ENCODE measurements around the gene AHI1.

Gene AHI1

DNA sequence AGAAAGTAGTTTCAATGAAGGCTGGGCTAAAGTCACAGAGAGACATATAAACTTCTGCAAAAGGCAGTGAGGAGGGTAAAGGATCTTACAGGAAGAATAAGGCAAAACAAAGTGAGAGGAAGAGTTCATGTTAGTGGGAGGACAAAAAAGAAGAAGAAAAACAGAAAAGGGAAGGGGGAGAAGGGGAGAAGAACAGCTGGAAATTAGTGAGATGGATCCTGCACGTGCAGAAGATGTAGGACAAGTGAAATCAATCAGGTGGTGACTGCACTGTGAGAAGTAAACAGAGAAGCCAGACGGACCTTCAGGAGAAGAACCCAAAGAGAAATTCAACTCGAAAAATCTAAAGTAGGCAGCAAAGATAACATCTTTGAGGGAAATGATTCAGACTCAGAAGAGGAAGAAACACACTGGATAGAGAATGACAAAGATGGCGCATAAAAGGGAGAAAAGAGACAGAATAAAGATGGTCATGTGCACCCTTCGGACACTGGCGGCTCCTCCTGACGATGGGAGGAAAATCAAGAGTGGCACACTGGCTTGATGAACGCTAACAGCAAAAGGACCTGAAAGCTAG lies 210.5 kb downstream of the AHI1 start:
- DNase-seq = no peak

DNA sequence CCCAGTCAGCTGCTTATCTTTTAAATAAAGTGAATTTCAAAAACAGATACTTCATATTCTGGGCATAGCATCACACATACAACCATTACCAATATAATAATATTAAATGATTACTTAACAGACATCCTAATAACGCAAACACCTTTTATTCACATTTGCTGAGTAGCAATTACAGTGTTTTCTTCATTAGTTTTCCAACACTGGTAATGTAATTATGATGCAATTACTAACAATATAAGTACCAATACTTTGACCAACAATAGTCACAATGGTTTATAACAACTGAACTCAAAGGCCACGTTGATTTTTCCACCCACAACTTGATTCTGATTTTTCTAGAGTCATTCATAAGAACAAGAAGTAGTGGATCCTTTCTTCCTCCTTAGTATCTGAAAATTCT lies 212.4 kb downstream of the AHI1 start:
- no peak for DNase-seq

DNA sequence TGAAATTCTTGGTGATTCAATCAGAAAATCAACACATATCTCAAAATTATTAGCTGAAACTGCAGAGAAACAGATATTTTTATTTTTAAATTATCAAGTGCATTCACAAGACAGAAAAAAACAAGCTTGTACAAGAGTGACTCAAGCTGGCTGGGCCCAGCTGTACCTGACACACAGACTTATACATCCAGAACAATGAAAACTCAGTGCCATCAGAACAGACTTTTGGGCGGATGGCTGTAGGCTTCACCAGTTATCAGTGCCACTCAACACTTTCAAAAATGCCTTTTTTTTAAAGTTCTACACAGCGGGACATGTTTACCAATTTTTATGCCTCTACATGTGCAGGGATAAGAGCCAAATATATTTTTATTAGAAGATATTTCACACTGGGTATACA lies 213.6 kb downstream of the AHI1 start:
- DNase-seq = no peak

DNA sequence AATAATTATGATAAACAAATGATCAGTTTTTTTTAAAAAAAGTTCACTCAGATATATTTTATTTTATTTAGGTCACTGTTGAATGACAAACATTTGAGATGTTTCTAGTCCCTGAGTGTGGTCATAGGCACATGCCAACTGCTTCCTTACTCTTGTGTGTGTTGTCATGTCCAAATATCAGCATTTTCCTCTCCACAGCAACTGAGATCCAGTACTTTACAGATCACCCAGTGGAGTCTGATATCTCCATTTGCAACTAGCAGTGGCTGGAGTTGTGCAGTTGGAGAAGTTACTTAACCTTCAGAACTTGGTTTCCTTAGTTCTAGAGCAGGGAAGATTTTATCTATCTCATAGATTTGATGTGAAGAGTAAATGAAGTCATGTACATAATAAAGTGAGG lies 215.1 kb downstream of the AHI1 start:
- no peak for DNase-seq

DNA sequence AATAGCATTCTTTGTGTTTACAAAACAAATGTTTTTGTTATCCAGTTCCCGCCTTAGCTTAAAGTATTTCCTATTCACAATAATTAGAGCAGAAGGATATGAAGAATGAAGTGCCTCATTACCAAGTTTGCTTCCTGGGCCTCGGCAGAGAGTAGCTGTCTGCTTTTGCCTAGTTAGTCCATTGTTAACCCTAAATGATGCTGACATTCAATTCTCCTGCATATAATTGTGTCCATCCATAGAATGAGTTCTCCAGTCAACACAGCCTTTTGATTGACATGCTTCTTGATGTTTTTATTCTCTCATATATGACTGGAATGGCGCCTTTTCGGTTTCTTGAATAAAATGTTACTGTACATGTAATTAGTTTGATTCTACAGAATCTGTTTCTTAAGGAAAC lies 215.6 kb downstream of the AHI1 start:
- no peak for DNase-seq

DNA sequence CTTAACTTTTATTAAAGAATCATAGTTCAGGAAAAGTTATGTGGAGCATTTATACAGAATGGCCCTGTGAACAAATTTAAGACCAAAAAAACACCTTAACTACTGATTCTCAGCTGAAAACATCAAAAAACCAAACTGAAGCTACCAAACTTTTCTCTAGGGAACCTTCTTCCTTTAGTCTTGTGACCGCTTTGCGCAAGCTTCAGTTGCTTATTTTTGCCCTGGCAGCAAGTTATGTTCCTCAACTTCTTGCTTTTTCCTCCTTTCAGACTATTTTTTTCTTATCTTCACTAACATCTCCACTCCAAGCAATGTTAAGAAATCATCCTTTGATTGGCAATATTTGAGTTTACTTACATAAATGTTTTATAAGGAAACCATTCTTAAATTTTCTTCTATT lies 216.3 kb downstream of the AHI1 start:
- no peak for DNase-seq

DNA sequence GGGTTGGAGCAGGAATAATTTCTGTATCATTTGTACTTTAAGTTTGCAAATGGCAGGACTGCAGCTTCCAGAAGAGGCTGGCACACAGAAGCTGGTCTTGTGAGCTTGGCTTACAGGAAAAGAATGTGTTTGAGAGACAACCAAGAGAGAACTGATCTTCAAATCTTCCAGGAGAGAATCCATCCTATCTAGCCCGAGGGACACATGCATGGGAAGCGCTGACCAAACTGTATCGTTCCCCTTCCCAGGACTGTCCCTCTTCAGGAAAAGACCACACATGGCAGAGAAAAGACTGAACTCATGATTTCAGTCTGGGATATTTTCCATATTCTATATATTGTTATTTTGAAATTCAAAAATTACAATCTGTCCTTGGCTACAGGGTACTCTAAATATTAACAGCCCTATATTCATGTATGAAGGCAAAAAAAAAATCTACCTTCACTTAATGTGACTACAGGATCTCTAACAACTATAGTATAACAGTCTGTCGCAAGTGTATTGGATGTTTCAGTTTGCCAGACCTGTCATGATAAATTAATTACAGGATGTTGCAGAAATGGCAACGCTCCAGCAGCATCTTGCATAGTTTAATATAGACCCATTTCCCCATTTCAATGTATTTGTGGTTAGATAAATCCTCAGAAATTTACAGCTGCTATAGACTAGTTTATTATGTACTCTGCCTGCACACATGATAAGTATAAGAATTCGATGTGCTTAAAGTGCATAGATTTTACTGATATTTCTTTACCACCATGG lies 217.0 kb downstream of the AHI1 start:
- no peak for DNase-seq

DNA sequence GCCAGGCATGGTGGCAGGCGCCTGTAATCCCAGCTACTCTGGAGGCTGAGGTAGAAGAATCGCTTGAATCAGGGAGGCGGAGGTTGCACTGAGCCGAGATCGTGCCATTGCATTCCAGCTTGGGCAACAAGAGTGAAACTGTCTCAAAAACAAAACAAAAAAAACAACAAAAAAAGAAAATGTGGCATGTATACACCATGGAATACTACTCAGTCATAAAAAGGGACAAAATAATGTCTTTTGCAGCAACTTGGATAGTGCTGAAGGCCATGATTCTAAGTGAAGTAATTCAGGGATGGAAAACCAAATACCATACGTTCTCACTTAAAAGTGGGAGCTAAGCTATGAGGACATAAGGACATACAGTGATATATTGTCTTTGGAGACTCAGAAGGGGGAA lies 220.1 kb downstream of the AHI1 start:
- DNase-seq = no peak

DNA sequence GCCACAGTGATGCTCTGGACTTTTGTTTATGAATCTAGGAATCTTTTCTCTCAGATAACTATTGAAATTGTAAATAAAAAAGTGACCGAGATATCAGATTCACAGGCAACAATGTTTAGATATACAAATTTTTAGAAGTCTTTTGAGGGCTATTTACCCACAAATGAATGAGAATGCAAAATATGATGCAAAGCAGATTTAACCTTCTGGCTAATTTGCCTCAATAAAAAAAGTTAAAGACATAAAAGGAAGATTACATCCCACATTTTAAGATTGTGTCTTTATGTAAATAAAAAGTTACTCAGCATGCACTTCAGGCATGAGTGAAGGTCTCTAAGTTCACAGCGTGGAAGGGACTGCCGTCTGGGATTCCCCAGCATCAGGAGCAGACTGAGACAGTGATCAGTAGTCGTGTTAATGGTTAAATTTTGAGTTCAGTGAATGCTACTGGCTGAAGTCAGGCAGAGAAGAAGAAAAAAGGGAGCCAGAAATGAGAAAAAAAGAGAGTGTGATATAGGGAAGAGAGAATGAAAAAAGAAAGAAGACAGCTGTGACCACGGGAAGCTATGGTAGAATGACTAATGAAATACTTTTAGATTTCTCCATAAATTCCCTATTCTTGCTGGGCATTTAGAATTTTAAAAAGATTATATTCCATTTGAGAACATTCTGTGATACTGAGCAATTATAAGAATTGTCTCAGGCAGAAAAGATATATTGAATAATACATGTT lies 222.8 kb downstream of the AHI1 start:
- DNase-seq = peak in 1 of 2 experiments; percentile 72

DNA sequence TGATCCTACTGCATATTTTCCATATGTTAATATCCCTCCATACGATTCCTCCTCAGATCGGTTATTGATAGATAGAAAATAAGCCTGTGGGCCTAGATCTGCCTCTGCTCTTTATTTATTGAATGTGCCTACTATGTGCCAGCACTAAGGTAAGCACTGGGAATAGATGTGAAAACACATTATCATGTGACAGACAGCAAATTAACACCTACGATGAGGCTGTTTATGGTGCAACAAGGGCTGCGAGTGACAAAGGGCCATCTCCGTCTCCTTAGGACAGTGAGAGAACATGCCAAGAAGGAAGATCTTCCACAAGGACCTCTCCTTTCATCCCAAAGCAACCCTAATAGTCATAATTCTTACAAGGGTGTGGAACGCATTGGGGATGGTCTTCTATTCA lies 225.9 kb downstream of the AHI1 start:
- no peak for DNase-seq

DNA sequence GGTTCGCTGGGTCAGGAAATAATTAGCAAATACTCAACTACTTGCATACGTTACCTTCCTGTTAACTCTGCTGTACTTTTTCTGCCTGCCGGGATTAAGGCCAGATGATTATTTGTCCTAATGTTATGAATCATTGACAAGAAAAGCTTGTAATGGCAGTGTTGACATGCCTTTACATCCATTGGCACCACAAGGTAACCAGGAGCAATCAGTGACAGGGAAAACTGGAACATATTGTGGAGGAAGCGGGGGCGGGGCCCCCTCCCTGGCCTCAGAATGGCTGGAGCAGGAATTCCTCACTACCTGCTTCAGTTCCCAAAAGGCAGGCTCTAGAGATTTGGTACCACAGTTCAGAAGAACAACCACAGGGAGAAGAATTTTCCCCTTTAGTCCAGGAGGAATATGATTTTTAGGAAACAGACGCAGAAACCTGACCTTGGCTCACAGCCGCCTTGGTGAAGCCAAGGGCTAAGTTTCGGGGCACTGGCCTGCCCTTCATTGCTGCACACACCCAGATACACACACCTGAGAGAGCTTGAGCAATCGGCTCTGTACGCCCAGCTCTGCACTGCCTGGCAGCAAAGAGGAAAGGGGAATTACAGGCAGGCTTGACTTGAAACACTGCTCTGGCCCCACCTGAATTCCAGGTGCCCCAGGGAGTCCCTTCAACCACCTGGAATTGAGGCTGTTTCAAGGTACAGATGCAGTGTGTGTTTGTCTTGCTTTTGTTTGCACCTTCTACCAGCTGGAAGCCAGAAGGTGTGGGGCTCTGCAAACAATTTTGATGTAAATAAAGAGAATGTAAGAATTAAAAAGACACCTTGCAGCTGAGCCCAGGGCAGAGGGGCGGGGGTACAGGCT lies 226.6 kb downstream of the AHI1 start:
- DNase-seq = peak in 1 of 2 experiments; percentile 41

DNA sequence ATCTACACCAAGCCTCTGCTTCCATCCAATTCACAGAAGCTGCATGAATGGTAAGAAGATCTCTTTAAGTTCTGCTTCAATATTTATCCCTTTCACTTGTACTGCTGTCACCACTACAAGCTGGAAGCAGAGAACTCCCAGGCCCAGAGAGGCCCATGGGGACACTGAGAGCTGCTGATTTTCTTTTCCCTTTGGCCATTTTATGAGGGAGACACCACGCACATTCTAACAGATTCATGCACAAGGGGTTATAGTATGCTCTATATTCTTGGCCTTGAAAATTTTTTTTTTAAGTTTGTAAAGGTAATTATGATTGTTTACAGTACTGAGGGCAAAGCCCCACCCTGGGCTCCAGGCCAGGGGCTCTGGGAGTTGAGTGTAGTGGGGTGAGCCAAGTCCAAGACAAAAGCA lies 228.1 kb downstream of the AHI1 start:
- DNase-seq = no peak

DNA sequence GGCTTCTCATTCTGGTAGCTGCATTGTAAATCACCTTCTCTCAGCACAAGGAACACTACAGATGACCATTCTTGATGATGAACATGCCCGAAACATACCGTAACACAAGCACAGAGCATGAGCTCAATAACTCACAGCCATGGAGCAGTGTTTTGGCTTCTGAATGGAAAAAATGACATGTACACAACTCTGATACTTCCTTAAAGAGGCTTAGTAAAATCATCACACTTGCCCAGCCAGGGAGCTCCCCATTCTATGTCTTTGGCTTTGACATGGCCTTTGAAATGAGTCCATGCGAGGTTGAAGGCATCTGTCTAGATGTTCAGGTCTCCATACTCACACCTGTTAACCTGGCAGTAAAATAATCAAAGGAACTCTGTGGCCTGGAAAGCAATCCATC lies 228.8 kb downstream of the AHI1 start:
- DNase-seq = no peak

DNA sequence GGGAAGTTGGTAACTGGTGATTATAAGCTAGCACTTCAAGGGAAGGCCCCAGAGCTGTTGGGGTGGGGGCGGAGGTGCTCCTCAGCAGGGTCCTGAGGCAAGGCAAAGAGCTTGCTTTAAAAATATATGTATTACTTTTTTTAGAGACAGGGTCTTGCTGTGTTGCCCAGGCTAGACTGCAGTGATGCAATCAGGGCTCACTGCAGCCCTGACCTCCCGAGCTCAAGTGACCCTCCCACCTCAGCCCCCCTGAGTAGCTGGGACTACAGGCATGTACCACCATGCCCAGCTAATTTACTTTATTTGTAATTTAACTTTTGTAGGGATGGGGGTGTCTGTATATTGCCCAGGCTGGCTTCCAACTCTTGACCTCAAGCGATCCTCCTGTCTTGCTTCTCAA lies 229.3 kb downstream of the AHI1 start:
- DNase-seq = no peak

DNA sequence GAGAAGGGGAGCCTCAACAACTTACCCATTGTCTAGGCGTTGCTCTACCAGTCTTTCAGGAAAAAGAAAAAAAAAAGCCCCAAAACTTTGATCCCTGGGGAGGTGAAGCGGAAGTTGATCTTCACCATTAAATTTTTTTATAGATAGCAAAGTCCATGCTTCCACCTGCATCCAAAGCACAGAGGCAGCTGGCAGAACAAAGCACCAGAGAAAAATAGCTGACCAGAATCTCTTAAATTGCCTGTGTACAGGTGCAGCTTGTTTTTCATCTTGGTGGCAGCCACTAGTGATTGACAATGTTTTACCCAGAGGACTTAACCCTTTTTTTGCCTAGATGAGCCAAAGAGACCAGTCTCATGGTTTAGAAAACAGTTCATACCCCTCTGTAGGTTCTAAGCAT lies 230.5 kb downstream of the AHI1 start:
- DNase-seq = no peak

DNA sequence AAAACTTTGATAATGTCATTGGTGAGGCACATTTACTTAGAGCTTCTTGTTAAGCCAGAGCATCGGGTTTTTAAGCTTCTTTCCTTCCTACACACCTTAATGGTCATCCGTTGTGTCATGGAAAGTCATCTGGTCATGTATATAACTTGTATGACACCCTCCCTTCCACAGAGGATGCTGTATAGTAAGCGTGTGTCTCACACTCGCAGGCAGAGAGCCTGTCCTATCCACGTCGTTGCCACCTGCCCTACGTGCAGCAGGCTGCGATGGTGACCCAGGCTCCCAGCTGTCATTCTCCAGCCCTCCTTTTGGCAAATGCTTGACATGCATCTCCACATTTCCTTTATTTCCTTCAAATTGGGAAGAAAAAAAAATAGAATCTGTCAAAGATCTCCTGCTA lies 230.9 kb downstream of the AHI1 start:
- no peak for DNase-seq

DNA sequence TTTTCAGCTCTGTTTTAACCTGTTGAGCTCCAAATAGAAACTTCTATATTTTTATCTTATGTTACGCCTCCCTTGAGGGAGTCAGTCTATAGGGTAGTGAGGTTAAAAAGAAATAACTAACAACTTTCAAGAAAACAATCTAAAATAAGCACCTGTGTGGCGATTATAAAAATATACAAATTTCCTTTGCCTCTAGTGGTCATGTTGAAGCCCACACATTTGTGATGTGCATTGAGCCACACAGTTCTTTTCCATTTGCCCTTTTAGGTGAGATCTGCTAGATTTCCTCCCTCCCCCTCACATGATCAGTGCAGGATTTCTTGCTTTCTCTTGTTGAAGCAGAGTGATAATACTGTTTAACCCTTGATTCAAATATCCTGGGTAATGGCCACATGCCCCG lies 232.3 kb downstream of the AHI1 start:
- no peak for DNase-seq

DNA sequence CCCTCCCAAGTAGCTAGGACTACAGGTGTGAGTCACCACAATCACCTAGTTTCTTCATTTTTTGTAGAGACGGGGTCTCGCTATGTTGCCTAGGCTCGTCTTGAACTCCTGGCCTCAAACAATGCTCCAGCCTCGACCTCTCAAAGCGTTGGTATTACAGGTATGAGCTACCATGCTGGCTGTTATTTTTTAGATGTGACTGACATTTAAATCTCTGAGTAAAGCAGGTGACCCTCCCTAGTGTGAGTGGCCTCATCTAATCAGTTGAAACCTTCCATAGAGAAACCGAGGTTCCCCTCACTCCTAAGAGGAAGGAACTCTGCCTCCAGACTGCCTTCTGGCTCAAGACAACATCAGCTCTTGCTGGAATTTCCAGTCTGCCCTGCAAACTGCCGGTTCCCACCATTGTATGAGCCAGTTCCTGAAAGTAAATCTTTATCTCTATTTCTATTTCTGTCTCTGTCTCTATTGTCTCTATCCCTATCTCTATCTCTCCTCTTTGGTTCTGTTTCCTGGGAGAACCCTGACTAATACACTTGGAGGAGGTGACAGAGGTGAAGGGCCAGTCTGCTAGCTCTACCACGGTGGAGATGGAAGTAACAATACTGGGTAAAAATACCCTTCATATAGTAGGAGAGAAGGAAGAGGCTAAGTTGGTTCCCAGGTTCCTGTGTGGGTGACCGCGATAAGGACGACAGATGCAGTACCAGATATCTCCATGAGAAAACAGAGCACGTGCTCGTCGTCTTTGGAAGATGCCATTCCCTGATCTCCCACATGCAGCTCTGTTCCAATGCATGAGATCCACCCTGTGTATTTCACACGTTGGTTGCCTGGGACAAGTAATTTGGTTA lies 235.4 kb downstream of the AHI1 start:
- DNase-seq = peak in 1 of 2 experiments; percentile 94

DNA sequence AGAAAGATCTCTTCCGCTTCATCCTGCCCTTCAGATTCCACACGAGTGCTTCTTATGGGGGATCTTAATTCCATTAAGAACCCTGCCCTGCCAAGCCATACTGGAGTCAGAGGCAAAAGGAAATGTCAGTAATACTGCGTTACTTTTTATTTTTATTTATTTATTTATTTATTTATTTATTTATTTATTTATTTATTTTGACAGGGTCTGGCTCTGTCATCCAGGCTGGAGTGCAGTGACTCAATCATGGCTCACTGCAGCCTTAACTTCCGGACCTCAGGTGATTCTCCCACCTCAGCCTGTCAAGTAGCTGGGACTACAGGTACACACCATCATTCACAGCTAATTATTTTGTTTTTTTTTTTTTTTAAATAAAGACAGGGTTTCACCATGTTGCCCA lies 236.9 kb downstream of the AHI1 start:
- DNase-seq = no peak

DNA sequence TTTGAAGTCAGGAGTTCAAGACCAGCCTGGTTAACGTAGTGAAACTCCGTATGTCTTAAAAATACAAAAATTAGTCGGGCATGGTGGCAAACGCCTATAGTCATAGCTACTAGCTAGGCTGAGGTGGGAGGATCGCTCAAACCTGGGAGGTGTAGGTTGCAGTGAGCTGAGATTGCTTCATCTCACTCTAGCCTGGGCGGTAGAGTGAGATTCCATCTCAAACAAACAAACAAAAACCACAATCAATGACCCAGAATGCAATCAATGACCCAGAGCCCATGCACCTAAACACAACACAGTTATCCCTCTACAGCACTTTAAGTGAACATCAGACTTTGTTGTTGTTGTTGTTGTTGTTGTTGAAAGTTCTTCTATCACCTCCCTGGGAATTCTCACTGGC lies 238.6 kb downstream of the AHI1 start:
- no peak for DNase-seq

DNA sequence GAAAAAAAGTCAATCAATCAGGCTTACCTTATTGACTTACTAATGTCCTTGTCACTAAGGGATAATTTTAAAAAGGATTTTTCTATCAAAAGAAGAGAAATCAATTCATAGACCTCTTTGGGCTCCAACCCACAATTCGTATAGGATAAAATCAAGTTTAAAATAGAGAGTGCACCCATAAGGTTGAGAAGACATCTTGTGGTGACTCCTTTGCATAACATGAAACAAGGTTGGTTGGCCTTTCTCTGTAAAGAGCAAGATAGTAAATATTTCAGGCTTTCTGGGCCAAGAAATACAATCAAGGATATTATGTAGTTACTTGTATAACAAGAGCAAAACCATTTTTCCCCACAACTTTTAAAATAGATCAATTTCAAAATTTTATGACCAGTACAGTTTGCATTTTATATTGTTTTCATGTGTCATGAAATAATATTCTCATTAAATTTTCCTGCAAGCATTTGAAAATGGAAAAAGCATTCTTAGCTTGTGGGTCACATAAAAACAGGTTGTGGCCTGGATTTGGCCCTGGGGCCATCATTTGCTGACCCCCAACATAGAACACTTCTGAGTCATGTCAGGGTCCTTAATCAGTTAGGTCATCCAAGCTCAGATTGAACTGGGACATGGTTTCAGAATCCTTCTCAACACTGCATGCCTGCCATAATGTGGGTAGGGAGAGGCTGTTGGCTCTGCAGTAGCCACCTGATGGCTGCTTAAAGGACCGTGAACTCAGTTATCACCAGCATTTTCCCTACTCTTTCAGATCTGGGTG lies 239.7 kb downstream of the AHI1 start:
- DNase-seq = peak in 1 of 2 experiments; percentile 95

DNA sequence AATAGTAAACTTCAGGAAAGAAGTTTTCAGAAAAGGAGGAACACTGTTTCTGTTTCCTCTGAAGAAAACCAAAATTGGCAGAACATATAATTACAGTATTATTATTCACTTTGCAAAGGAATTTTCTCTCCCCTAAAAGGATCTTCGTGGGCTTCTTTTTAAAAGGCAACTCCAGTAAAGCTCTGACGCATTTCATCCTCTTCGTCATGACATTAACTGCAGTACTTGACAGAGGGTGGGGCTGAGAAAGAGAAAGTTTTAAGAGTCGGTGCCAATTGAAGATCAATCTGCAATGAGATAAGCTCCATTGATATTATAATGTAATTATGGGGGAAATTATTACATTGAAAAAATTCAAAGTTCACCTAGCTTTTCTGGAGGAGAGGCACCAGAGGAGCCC lies 240.7 kb downstream of the AHI1 start:
- DNase-seq = no peak

Measured in NCI-H526 (cell line).